ENCODE results near the gene NADK2.

DNA sequence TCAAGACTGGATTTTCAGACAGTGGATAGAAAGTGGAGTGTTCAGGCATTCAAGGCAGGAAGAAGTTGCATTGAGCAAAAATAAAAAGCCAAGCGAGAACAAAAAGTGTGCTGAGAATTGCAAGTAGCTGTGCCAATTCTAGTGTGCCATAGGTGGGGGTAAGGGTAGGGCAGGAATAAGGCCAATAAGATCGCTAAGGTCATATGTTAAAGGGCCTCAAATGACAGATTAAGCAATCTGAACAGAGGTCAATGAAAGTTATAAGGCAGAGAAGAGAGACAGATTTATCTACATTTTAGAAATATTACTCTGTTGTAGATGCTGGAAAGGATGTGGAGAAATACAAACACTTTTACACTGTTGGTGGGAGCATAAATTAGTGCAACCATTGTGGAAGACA, 36.4 kb downstream of the NADK2 start:
- TF ChIP-seq EZH2phosphoT487 (IDR thresholded peaks at IDR 0.05; ENCODE audit: insufficient read depth, low read depth): no peak
- TF ChIP-seq EZH2 (IDR thresholded peaks at IDR 0.05; ENCODE audit: insufficient read depth, poor library complexity, severe bottlenecking): no peak

Measured in GM23248 (cell line).